BJ (cell line): Measurements from ENCODE around the gene MAPK11. TPM values are rescaled to one million over a fixed set of nuclear protein-coding genes. Genes with fewer than 3 reads are reported as not detected.
A peak's percentile ranks its signal among the peaks of the same experiment; 100 is the strongest.

ENCODE experiments used
- CTCF ChIA-PET: fragments of 350-600 bp; formaldehyde crosslinking; extraction: SDS; loops from one replicate; lab custom pipeline; 2021; ENCODE audit warnings: antibody characterized with exemption, inconsistent platforms; lab: Yijun Ruan, JAX
- POLR2A ChIA-PET: fragments of 300-600 bp; sonication (Branson Sonifier 250); formaldehyde crosslinking; extraction: SDS; loops from one replicate; lab custom pipeline; 2021; ENCODE audit warnings: antibody characterized with exemption; lab: Charles Lee
- DNase-seq: peaks from one replicate; pipeline ENCODE4 v3.0.0-alpha.2; 2011; ENCODE audit warnings: low read depth
- H3K27me3 ChIP-seq: 2 replicates; pipeline ENCODE4 v1.6.0; 2011; ENCODE audit warnings: low read length; ENCODE audit not compliant: control insufficient read depth, insufficient read depth
- H3K36me3 ChIP-seq: 2 replicates; pipeline ENCODE4 v1.5.1; 2011; ENCODE audit warnings: low read length; ENCODE audit not compliant: control insufficient read depth, insufficient read depth
- H3K4me3 ChIP-seq: 2 replicates; pipeline ENCODE4 v1.5.1; 2011; ENCODE audit warnings: low read depth, mild to moderate bottlenecking, control low read depth, low read length
- polyA plus RNA-seq: library from polyadenylated mRNA; depleted of rRNA; stranded (reverse); fragments of >200 nt; gene quantifications from 2 replicates; pipeline ENCODE4 v1.2.3, GENCODE V29; 2011
- TF ChIP-seq, protein P1 (sequence below): IDR thresholded peaks from 2 replicates; pipeline ENCODE4 v1.5.1; 2011; ENCODE audit warnings: low read depth, mild to moderate bottlenecking, control low read depth, inconsistent platforms, low read length, moderate library complexity; ENCODE audit not compliant: insufficient read depth

MAPK11 gene
- polyA plus RNA-seq, 1 experiment: 19.6 TPM

- peaks cover 21% of the 10 kb centered on the region for H3K36me3 ChIP-seq
- no peaks in the 10 kb centered on the region for H3K27me3 ChIP-seq
- POLR2A ChIA-PET: interaction anchor here (0.7 kb wide), 1 partner anchor 22 kb away, joined by 3 read pairs; no protein-coding TSS in a partner anchor
- CTCF ChIA-PET: interaction anchor here (1.1 to 7.1 kb wide), 11 partner anchors 8 to 69 kb away, joined by 3 to 78 read pairs (median 5); partner anchors contain the start of genes DENND6B, HDAC10 and PLXNB2
- DNase-seq: no peak
- TF ChIP-seq, protein P1, sequence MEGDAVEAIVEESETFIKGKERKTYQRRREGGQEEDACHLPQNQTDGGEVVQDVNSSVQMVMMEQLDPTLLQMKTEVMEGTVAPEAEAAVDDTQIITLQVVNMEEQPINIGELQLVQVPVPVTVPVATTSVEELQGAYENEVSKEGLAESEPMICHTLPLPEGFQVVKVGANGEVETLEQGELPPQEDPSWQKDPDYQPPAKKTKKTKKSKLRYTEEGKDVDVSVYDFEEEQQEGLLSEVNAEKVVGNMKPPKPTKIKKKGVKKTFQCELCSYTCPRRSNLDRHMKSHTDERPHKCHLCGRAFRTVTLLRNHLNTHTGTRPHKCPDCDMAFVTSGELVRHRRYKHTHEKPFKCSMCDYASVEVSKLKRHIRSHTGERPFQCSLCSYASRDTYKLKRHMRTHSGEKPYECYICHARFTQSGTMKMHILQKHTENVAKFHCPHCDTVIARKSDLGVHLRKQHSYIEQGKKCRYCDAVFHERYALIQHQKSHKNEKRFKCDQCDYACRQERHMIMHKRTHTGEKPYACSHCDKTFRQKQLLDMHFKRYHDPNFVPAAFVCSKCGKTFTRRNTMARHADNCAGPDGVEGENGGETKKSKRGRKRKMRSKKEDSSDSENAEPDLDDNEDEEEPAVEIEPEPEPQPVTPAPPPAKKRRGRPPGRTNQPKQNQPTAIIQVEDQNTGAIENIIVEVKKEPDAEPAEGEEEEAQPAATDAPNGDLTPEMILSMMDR: no peak
- H3K4me3 ChIP-seq: no peak overlapping the region
Measured at GRCh38 chr22:50272044-50272802, 2.0 kb upstream of the MAPK11 start.

DNA sequence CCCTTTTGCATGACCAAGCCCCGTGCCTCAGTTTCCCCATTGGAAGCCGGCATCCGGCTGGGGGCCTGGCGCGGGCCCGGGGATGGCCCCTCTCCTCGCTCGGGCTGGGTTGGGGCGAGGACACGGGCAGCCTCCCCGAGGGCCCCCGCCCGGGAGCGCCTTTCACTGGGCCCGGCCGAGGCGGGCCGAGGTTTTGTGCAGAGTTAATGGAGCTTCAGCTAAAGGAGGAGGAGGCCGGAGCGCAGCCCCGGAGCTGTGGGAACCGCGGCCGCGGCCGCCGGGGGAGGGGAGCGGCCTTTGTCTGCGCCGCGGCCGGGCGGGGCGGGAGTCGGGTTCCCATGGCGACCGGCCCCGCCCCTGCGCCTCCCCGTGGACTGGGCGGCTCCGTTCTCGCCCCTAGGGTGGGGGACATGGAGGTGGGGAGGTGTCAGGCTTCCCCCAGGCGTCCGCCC, 1.4 kb upstream of the MAPK11 start:
- ChIA-PET CTCF (interaction anchor here (1.3 to 7.1 kb wide), 7 partner anchors 9 to 71 kb away, joined by 4 to 78 read pairs (median 5); partner anchors contain the start of genes DENND6B and HDAC10), POLR2A (interaction anchor here (0.7 kb wide), 1 partner anchor 22 kb away, joined by 3 read pairs; no protein-coding TSS in a partner anchor)
- H3K27me3 ChIP-seq: no peaks in the 10 kb centered on the region
- TF ChIP-seq, protein P1: peak; percentile 24; the same call in 1 of the 2 replicates
- no peak for DNase-seq
- peaks cover 18% of the 10 kb centered on the region for H3K36me3 ChIP-seq
- H3K4me3 ChIP-seq: peak overlapping the region; percentile 51

- Histone ChIP-seq H3K36me3 (peaks cover 13% of the 10 kb centered on the region), H3K27me3 (no peaks in the 10 kb centered on the region), H3K4me3 (peak overlapping the region; percentile 51)
- ChIA-PET POLR2A (interaction anchor here (0.5 to 1.1 kb wide), 2 partner anchors 38 to 52 kb away, joined by 3 to 5 read pairs; no protein-coding TSS in a partner anchor), CTCF (interaction anchor here (1.3 to 7.1 kb wide), 7 partner anchors 8 to 71 kb away, joined by 4 to 78 read pairs (median 5); partner anchors contain the start of genes DENND6B and HDAC10)
- no peak for DNase-seq
- TF ChIP-seq, protein P1: no peak
Measured at GRCh38 chr22:50270666-50271394, 650 bp upstream of the MAPK11 start.

DNA sequence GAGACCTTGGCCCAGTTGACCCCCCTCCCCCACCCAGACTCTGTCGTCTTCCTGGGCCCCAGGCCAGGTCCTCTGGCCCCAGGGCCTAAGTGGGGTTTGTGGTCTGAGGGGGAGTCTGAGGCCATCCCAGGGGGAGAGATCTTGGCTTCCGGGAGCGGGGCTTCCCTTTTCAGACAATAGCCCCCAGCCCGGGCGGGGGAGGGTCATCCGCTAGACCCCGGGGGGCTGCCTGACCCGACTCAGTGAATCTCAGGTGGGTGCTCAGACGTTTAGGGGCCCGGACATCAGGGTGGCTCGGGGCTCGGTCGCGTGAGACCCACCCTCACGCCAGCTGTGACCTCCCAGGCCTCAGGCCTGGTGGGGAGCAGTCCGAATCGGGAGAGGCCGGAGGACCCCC, 609 bp downstream of the MAPK11 start:
- CTCF ChIA-PET: interaction anchor here (1.4 to 3.4 kb wide), 3 partner anchors 29 to 72 kb away, joined by 4 to 13 read pairs (median 6); partner anchors contain the start of gene DENND6B
- H3K36me3 ChIP-seq: peaks cover 6% of the 10 kb centered on the region
- POLR2A ChIA-PET: no interaction called here
- TF ChIP-seq, protein P1: no peak
- no peak for DNase-seq
- H3K27me3 ChIP-seq: no peaks in the 10 kb centered on the region
- H3K4me3 ChIP-seq: peak overlapping the region; percentile 51
